SK-N-SH treated with all-trans-retinoic acid at 6 μM for 48 hours (cell line): ENCODE data around the gene RTN4R.
A peak's percentile ranks its signal among the peaks of the same experiment; 100 is the strongest.

Experiments
- ATAC-seq: fragments of 200-7000 bp; cut with Tn5 transposase; 3 replicates; pipeline ENCODE4 v1.9.1; 2020; ENCODE audit warnings: mild to moderate bottlenecking, moderate library complexity
- ARNTL ChIP-seq: fragments of 450-650 bp; formaldehyde crosslinking; IDR thresholded peaks from 2 replicates; pipeline ENCODE4 v1.5.0; 2020; ENCODE audit warnings: low read depth, mild to moderate bottlenecking, moderate library complexity, borderline replicate concordance
- BACH2 ChIP-seq: fragments of 250-450 bp; sonication (Bioruptor Pico); IDR thresholded peaks from 2 replicates; pipeline ENCODE4 v1.9.0; 2021; ENCODE audit warnings: mild to moderate bottlenecking, borderline replicate concordance
- CREB5 ChIP-seq: fragments of 250-450 bp; sonication (Bioruptor Pico); IDR thresholded peaks from 2 replicates; pipeline ENCODE4 v1.5.1; 2020; ENCODE audit warnings: low read depth, mild to moderate bottlenecking, moderate library complexity
- CSDC2 ChIP-seq: fragments of 250-450 bp; sonication (Bioruptor Pico); IDR thresholded peaks from 2 replicates; pipeline ENCODE4 v1.5.0; 2020; ENCODE audit warnings: mild to moderate bottlenecking, moderate library complexity
- CSRNP3 ChIP-seq: fragments of 250-450 bp; sonication (Bioruptor Pico); IDR thresholded peaks from 2 replicates; pipeline ENCODE4 v1.5.1; 2021; ENCODE audit warnings: mild to moderate bottlenecking, moderate library complexity
- ESRRG ChIP-seq: fragments of 250-450 bp; sonication (Bioruptor Pico); IDR thresholded peaks from 2 replicates; pipeline ENCODE4 v1.6.1; 2021; ENCODE audit warnings: mild to moderate bottlenecking
- GLIS3 ChIP-seq: fragments of 250-450 bp; sonication (Bioruptor Pico); IDR thresholded peaks from 2 replicates; pipeline ENCODE4 v1.5.0; 2020; ENCODE audit warnings: mild to moderate bottlenecking, moderate library complexity
- OSR1 ChIP-seq: fragments of 250-450 bp; sonication (Bioruptor Pico); IDR thresholded peaks from 2 replicates; pipeline ENCODE4 v1.8.0; 2022; ENCODE audit warnings: moderate library complexity, mild to moderate bottlenecking, inconsistent platforms
- PATZ1 ChIP-seq: fragments of 250-450 bp; sonication (Bioruptor Pico); IDR thresholded peaks from 2 replicates; pipeline ENCODE4 v1.8.0; 2020; ENCODE audit warnings: mild to moderate bottlenecking, moderate library complexity, borderline replicate concordance
- POU6F1 ChIP-seq: fragments of 250-450 bp; sonication (Bioruptor Pico); IDR thresholded peaks from 2 replicates; pipeline ENCODE4 v1.8.0; 2021; ENCODE audit warnings: low read depth, mild to moderate bottlenecking, moderate library complexity, borderline replicate concordance
- PPARA ChIP-seq: fragments of 250-450 bp; sonication (Bioruptor Pico); IDR thresholded peaks from 2 replicates; pipeline ENCODE4 v1.5.0; 2020; ENCODE audit warnings: mild to moderate bottlenecking, borderline replicate concordance
- RARB ChIP-seq: fragments of 250-450 bp; sonication (Bioruptor Pico); IDR thresholded peaks from 2 replicates; pipeline ENCODE4 v1.8.0; 2021; ENCODE audit warnings: mild to moderate bottlenecking, moderate library complexity
- SNAI2 ChIP-seq: fragments of 250-450 bp; sonication (Bioruptor Pico); IDR thresholded peaks from 2 replicates; pipeline ENCODE4 v1.5.0; 2020; ENCODE audit warnings: mild to moderate bottlenecking, moderate library complexity
- TCF4 ChIP-seq: fragments of 250-450 bp; sonication (Bioruptor Pico); IDR thresholded peaks from 2 replicates; pipeline ENCODE4 v1.8.0; 2021; ENCODE audit warnings: mild to moderate bottlenecking, moderate library complexity, borderline replicate concordance
- TOX ChIP-seq: fragments of 250-450 bp; sonication (Bioruptor Pico); IDR thresholded peaks from 2 replicates; pipeline ENCODE4 v1.8.0; 2021; ENCODE audit warnings: mild to moderate bottlenecking, moderate library complexity, borderline replicate concordance
- TSHZ2 ChIP-seq: fragments of 250-450 bp; sonication (Bioruptor Pico); IDR thresholded peaks from 2 replicates; pipeline ENCODE4 v1.5.0; 2020; ENCODE audit warnings: mild to moderate bottlenecking, moderate library complexity
- ZC3H10 ChIP-seq: fragments of 250-450 bp; sonication (Bioruptor Pico); IDR thresholded peaks from 2 replicates; pipeline ENCODE4 v1.5.1; 2021; ENCODE audit warnings: mild to moderate bottlenecking, moderate library complexity
- ZFP3 ChIP-seq: fragments of 250-450 bp; sonication (Bioruptor Pico); IDR thresholded peaks from 2 replicates; pipeline ENCODE4 v1.5.0; 2020; ENCODE audit warnings: mild to moderate bottlenecking, moderate library complexity
- ZFP30 ChIP-seq: fragments of 450-650 bp; formaldehyde crosslinking; IDR thresholded peaks from 2 replicates; pipeline ENCODE4 v1.5.0; 2022; ENCODE audit warnings: mild to moderate bottlenecking, moderate library complexity
- ZNF70 ChIP-seq: fragments of 450-650 bp; formaldehyde crosslinking; IDR thresholded peaks from 2 replicates; pipeline ENCODE4 v1.5.0; 2020; ENCODE audit warnings: mild to moderate bottlenecking, moderate library complexity
- ZNF8 ChIP-seq: fragments of 450-650 bp; formaldehyde crosslinking; IDR thresholded peaks from 2 replicates; pipeline ENCODE4 v1.5.0; 2020; ENCODE audit warnings: mild to moderate bottlenecking, moderate library complexity

The RTN4R gene

GRCh38 chr22:20298803-20299745 is 31.0 kb upstream of the RTN4R start:
- peak; percentile 90 for ATAC-seq
- TF ChIP-seq GLIS3 (CRISPR knock-in tag), result no peak

GRCh38 chr22:20298110-20298802 is 30.1 kb upstream of the RTN4R start:
- ATAC-seq, result no peak
- TF ChIP-seq ARNTL (no peak), ESRRG (no peak), ZFP30 (CRISPR knock-in tag) (no peak), CREB5 (CRISPR knock-in tag) (no peak), SNAI2 (no peak), TCF4 (CRISPR knock-in tag) (no peak), GLIS3 (CRISPR knock-in tag) (no peak), ZNF8 (no peak), CSDC2 (CRISPR knock-in tag) (no peak), ZFP3 (CRISPR knock-in tag) (no peak), TSHZ2 (CRISPR knock-in tag) (no peak), OSR1 (CRISPR knock-in tag) (no peak), ZC3H10 (no peak), ZNF70 (CRISPR knock-in tag) (no peak), POU6F1 (CRISPR knock-in tag) (no peak), CSRNP3 (CRISPR knock-in tag) (no peak), TOX (no peak), RARB (CRISPR knock-in tag) (no peak), PPARA (CRISPR knock-in tag) (no peak), BACH2 (CRISPR knock-in tag) (no peak)

- no peak for ATAC-seq
- TF ChIP-seq CSRNP3 (CRISPR knock-in tag), result no peak
- TF ChIP-seq TCF4 (CRISPR knock-in tag), result no peak
- TF ChIP-seq PPARA (CRISPR knock-in tag), result no peak
- no peak for TF ChIP-seq PATZ1 (CRISPR knock-in tag)
- no peak for TF ChIP-seq OSR1 (CRISPR knock-in tag)
- TF ChIP-seq ZFP30 (CRISPR knock-in tag), result no peak
- TF ChIP-seq TSHZ2 (CRISPR knock-in tag), result no peak
- no peak for TF ChIP-seq TOX
These were observed 29.4 kb upstream of the RTN4R start for GRCh38 chr22:20297414-20298109.
